HG02798 (cell line): ENCODE measurements around the gene ASNSD1.
"Not testable (repeated sequence)": the region's sequence is repeated elsewhere in the genome, so short reads cannot be mapped to it uniquely, and the experiment has no call there.

ENCODE experiments used
- ATAC-seq: cut with Tn5 transposase; IDR thresholded peaks from one replicate; pipeline ENCODE4 v1.9.1; 2021; ENCODE audit warnings: mild to moderate bottlenecking; ENCODE audit not compliant: unreplicated experiment, poor library complexity

Gene ASNSD1

GRCh38 chr2:189641590-189641989 is 19.7 kb upstream of the ASNSD1 start:
- ATAC-seq: no peak

GRCh38 chr2:189646521-189646920 is 14.7 kb upstream of the ASNSD1 start:
- no peak for ATAC-seq

GRCh38 chr2:189648846-189649509 is 12.3 kb upstream of the ASNSD1 start:
- no peak for ATAC-seq

GRCh38 chr2:189651284-189651683 is 10.0 kb upstream of the ASNSD1 start:
- no peak for ATAC-seq

- not testable (repeated sequence) for ATAC-seq
These were observed 7.8 kb upstream of the ASNSD1 start for GRCh38 chr2:189653464-189653863.

GRCh38 chr2:189654641-189655040 is 6.6 kb upstream of the ASNSD1 start:
- ATAC-seq: no peak

- peak; percentile 27 for ATAC-seq
These were observed 3.4 kb upstream of the ASNSD1 start for GRCh38 chr2:189657867-189658266.

- no peak for ATAC-seq
These were observed 2.7 kb upstream of the ASNSD1 start for GRCh38 chr2:189658306-189659212.

GRCh38 chr2:189659734-189660133 is 1.5 kb upstream of the ASNSD1 start:
- no peak for ATAC-seq

GRCh38 chr2:189660803-189661147 is 484 bp upstream of the ASNSD1 start:
- no peak for ATAC-seq

- ATAC-seq: no peak
These were observed 680 bp downstream of the ASNSD1 start for GRCh38 chr2:189661957-189662321.

GRCh38 chr2:189662669-189663226 is 1.5 kb downstream of the ASNSD1 start:
- ATAC-seq: no peak

- not testable (repeated sequence) for ATAC-seq
These were observed 2.1 kb downstream of the ASNSD1 start for GRCh38 chr2:189663319-189663718.

- no peak for ATAC-seq
These were observed 8.7 kb downstream of the ASNSD1 start for GRCh38 chr2:189669913-189670312.

GRCh38 chr2:189673661-189674373 is 12.6 kb downstream of the ASNSD1 start:
- no peak for ATAC-seq

GRCh38 chr2:189674374-189675112 is 13.3 kb downstream of the ASNSD1 start, which contains the start of gene ANKAR:
Gene ANKAR (plus strand): TSS chr2:189674670. CDS start chr2:189676491, 1,821 bp downstream.
- peak; percentile 98 for ATAC-seq

- ATAC-seq: no peak
These were observed 15.2 kb downstream of the ASNSD1 start for GRCh38 chr2:189676471-189676870.

- no peak for ATAC-seq
These were observed 18.0 kb downstream of the ASNSD1 start for GRCh38 chr2:189679226-189679625.

- ATAC-seq: no peak
These were observed 19.9 kb downstream of the ASNSD1 start for GRCh38 chr2:189681203-189681602.

- no peak for ATAC-seq
These were observed 20.6 kb downstream of the ASNSD1 start for GRCh38 chr2:189681903-189682302.
